Activated naive CD8-positive, alpha-beta T cell treated with anti-CD3 and anti-CD28 coated beads for 36 hours (primary cell): Measurements from ENCODE around the gene PBX1. TPM values are rescaled to one million over a fixed set of nuclear protein-coding genes. Genes with fewer than 3 reads are reported as not detected.

Experiments
- DNase-seq: peaks from one replicate; pipeline ENCODE4 v3.0.0; 2021
- H3K27ac Mint-ChIP-seq: one replicate; pipeline ENCODE4 v1.8.0; 2022; ENCODE audit warnings: mild to moderate bottlenecking, moderate library complexity, mixed read lengths
- H3K27me3 Mint-ChIP-seq: one replicate; pipeline ENCODE4 v1.8.0; 2022; ENCODE audit warnings: mild to moderate bottlenecking, mixed read lengths
- H3K36me3 Mint-ChIP-seq: one replicate; pipeline ENCODE4 v1.8.0; 2021; ENCODE audit warnings: mild to moderate bottlenecking, mixed read lengths
- H3K4me1 Mint-ChIP-seq: one replicate; pipeline ENCODE4 v1.8.0; 2021; ENCODE audit warnings: mixed read lengths
- H3K4me3 Mint-ChIP-seq: one replicate; pipeline ENCODE4 v1.8.0; 2022; ENCODE audit warnings: mild to moderate bottlenecking, moderate library complexity, mixed read lengths
- H3K9me3 Mint-ChIP-seq: one replicate; pipeline ENCODE4 v1.8.0; 2022; ENCODE audit warnings: mixed read lengths
- total RNA-seq, 2 experiments: library from RNA; stranded (reverse); gene quantifications; one replicate each; pipeline ENCODE4 v1.2.3, GENCODE V29; 2021

Gene PBX1
- total RNA-seq, 2 experiments from 2014 or later: 0.04 TPM; not detected in 1

DNA sequence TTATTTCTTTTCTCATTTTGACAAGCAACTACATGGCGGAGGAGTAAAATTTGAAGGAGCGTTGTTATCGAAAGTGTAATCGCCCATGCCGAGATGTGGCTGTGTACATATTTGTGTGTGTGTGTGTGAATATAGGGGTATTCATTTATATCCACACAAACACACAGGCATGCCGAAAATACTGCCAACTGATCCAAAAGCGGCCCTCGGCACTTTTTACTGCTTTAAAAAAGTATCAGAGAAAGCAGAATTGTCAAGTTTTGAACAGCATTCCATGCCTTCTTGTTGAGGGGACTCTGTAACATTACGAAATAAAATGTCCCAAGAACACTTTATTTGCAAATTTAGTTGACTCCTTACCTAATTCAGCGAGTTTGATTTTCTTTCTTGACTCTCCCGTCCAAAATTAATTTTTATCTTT lies 1.1 kb downstream of the PBX1 start:
- peaks cover 8% of the 10 kb centered on the region for H3K4me1 Mint-ChIP-seq
- peaks cover 51% of the 10 kb centered on the region for H3K27me3 Mint-ChIP-seq
- no peak for DNase-seq
- H3K36me3 Mint-ChIP-seq: no peaks in the 10 kb centered on the region
- peak overlapping the region; percentile 78 for H3K4me3 Mint-ChIP-seq
- H3K9me3 Mint-ChIP-seq: no peaks in the 10 kb centered on the region
- H3K27ac Mint-ChIP-seq: no peak overlapping the region

DNA sequence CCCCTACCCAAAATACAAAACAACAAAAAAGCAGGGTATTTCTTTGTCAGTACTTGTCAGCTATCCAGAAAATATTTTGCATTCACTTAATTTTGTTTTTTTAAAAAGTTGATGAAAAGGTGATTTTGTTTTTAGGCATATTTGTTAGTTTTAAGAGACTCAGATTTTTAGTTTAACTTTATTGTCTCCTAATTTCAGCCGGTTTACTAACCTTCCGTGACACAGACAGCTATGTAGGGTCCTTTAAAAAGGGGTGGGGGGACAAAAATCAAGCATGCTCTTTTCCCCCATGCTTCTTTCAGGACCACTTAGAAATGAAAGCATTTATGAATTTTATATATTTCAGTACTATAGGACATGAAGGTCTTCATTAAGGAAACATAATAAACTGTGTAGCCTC lies 1.6 kb downstream of the PBX1 start:
- Mint-ChIP-seq H3K27ac (no peak overlapping the region), H3K4me3 (no peak overlapping the region), H3K4me1 (peaks cover 8% of the 10 kb centered on the region), H3K27me3 (peaks cover 51% of the 10 kb centered on the region), H3K36me3 (no peaks in the 10 kb centered on the region), H3K9me3 (no peaks in the 10 kb centered on the region)
- DNase-seq: no peak

DNA sequence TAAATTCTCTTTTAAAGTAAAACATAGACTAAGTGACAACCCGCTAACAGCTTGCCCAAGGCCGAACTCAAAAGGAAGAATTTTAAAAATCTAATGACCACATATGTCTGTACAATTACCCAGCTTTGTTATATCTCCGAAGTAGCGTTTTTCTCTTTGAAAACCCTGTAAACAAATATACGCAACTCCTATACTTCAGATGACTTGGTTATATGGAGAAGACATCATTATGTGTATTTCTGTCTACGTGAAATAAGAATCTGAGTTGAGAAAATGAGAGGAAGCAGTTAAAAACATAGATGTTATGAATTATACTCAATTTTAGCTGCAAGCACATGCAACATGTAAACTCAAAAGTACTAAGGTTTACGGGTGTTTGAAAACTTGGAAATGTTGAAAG lies 2.0 kb downstream of the PBX1 start:
- no peaks in the 10 kb centered on the region for H3K36me3 Mint-ChIP-seq
- H3K27me3 Mint-ChIP-seq: peaks cover 50% of the 10 kb centered on the region
- H3K9me3 Mint-ChIP-seq: no peaks in the 10 kb centered on the region
- no peak overlapping the region for H3K4me3 Mint-ChIP-seq
- peaks cover 8% of the 10 kb centered on the region for H3K4me1 Mint-ChIP-seq
- no peak for DNase-seq
- no peak overlapping the region for H3K27ac Mint-ChIP-seq

DNA sequence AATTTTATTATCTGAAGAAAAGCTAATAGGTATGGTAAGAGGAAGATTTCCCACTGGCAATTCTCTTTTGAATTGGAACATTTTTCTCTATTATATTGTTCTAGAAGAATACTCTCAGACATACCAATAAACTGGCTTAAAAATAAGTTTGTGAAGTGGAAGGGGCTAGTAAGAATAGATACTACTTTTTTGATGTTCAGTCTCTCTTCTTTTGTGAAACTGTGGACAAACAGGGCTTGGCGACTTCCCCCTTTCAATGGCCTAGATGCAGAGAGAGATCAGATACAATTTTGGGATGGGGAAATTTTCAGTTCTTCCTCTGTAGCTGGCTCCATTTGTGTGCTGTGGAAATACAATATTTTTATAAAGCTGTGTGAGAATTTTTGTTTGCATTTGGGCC lies 2.5 kb downstream of the PBX1 start:
- Mint-ChIP-seq H3K9me3 (no peaks in the 10 kb centered on the region), H3K27ac (no peak overlapping the region), H3K4me3 (no peak overlapping the region), H3K36me3 (no peaks in the 10 kb centered on the region), H3K27me3 (peaks cover 47% of the 10 kb centered on the region), H3K4me1 (peaks cover 8% of the 10 kb centered on the region)
- DNase-seq: no peak

DNA sequence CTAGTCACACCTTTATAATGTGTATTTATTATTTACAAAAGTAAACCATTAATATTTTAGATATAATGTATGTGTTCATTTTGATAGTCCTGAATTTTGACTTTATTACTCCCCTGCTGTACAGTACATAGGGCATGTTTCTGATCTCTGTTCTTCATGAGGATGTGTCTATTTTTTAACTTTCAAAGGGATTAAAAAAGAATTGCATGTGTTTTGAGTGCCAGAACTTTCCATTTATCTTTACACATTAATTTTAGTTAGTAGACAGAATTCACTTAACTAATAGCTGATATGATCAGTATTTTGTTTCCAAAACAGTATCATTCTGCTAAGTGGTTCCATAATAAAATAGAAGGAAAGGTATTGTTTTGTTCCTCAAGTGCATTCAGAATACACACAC lies 3.1 kb downstream of the PBX1 start:
- no peak overlapping the region for H3K27ac Mint-ChIP-seq
- no peaks in the 10 kb centered on the region for H3K36me3 Mint-ChIP-seq
- H3K4me3 Mint-ChIP-seq: no peak overlapping the region
- H3K9me3 Mint-ChIP-seq: no peaks in the 10 kb centered on the region
- H3K4me1 Mint-ChIP-seq: peaks cover 8% of the 10 kb centered on the region
- DNase-seq: no peak
- H3K27me3 Mint-ChIP-seq: peaks cover 45% of the 10 kb centered on the region

DNA sequence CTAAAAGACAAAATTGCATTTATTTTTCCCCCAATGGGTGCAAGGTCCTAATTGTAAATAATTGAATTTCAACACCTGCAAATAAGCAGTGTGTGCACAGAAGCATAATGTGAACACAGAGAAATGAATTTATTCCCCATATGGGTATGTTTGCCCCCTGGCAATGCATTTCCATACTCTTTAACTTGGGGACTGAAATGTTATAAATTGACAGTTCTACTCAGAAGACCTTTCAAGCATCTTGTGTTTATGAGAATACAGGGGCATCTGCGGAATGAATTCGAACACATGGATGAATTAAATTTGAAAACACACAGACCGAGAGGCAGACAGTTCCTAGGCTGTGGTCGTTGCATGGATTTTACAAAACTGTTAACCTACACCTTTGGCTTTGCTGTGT lies 3.5 kb downstream of the PBX1 start:
- Mint-ChIP-seq H3K36me3 (no peaks in the 10 kb centered on the region), H3K4me1 (peaks cover 7% of the 10 kb centered on the region), H3K27me3 (peaks cover 44% of the 10 kb centered on the region), H3K9me3 (no peaks in the 10 kb centered on the region), H3K4me3 (no peak overlapping the region), H3K27ac (no peak overlapping the region)
- no peak for DNase-seq

DNA sequence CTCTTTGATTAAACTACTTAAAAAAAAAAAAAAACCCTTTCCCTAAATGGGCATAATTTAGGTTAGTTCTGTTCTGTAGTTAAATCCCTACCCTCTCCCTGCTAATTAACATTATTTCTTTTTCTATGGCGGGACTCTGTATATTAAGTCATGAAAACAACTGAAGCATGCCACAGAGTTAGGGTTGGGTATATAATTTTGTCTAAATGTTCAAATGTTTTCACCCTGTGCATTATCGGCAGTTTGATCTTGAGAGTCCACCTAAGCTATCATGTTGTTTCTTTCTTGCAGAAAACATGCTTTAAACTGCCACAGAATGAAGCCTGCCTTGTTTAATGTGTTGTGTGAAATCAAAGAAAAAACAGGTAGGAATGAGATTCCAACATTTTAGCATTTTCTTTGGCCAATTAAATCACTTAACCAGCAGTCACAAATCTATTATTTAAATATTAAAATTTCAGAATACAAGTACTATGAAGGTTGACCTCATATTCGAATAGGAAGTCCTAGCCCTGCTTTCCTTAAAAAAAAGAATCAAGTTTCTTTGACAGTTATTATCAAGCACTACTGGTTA lies 4.0 kb downstream of the PBX1 start:
- no peak overlapping the region for H3K4me3 Mint-ChIP-seq
- H3K36me3 Mint-ChIP-seq: no peaks in the 10 kb centered on the region
- no peak for DNase-seq
- peaks cover 41% of the 10 kb centered on the region for H3K27me3 Mint-ChIP-seq
- no peaks in the 10 kb centered on the region for H3K9me3 Mint-ChIP-seq
- H3K27ac Mint-ChIP-seq: no peak overlapping the region
- H3K4me1 Mint-ChIP-seq: peaks cover 4% of the 10 kb centered on the region

DNA sequence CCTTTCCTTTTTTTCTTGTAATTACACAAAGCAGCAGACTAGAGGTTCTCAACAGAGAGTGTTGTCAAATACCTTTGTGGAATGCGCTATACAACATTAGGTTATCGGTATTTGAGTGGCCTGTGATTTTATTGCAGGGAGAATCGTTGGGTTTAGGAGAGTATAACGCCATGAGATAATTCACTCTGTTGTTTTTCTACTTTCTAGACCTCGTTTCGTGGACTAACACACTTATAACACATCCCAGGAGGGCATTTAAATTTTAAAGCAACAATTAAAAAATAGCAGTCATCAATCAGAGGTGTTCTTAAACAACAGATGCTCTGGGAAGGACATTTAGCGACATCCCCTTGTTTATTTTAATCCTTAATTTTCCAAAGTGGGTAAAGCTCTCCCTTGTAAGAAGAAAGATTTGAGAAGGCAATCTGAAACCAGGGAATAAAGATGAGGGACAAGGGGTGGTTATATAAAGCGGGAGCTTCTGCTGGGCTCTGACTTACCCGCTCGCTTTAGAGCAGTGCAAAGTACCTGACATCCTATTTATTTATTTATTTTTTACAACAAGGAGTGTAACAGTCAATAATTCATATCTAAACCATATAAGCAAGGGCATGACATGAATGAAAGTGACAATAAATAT lies 4.9 kb downstream of the PBX1 start:
- Mint-ChIP-seq H3K4me1 (peaks cover 2% of the 10 kb centered on the region), H3K27ac (no peak overlapping the region), H3K36me3 (no peaks in the 10 kb centered on the region), H3K9me3 (no peaks in the 10 kb centered on the region), H3K4me3 (no peak overlapping the region), H3K27me3 (peaks cover 36% of the 10 kb centered on the region)
- DNase-seq: no peak

DNA sequence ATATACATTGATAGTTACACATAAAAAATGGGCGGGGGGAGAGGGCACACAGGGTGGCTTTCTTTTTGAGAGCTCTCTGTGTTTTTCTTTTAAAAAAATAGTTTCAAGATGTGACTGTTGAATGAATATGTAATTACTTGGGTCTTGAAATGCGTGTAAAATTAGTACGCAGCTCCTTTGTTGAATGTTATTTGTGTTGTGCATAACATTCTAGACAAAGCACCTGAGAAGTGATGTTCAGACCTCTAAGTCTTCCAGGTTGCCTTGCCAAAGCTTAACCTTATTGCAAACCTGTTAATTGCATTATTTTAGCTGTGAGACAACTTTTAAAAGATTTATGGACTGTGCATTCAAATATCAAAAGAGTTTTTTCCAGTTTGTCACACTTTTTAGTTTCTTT lies 5.4 kb downstream of the PBX1 start:
- no peak for DNase-seq
- H3K27me3 Mint-ChIP-seq: peaks cover 36% of the 10 kb centered on the region
- no peak overlapping the region for H3K4me3 Mint-ChIP-seq
- H3K9me3 Mint-ChIP-seq: no peaks in the 10 kb centered on the region
- no peaks in the 10 kb centered on the region for H3K36me3 Mint-ChIP-seq
- H3K4me1 Mint-ChIP-seq: peaks cover 2% of the 10 kb centered on the region
- H3K27ac Mint-ChIP-seq: no peak overlapping the region

DNA sequence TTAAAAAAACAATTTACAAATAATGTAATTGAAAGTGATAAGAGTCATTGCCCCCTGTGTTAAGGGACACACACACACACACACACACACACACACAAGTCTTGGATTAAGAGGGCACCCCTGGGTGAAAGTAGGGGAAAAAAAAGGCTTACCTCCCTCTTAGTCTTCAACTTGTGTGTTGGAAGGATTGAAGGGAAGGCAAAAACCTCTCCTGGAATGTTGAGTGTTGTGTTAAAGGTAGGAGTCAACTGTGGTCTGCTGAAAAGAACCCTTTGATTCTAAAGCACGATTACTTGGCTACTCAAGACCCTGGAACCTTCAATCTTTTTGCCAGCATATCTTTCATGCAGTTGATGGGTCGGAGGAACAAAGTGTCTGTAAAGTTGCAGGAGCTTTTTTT lies 6.4 kb downstream of the PBX1 start:
- Mint-ChIP-seq H3K9me3 (no peaks in the 10 kb centered on the region), H3K4me3 (no peak overlapping the region), H3K27ac (no peak overlapping the region), H3K27me3 (peaks cover 29% of the 10 kb centered on the region), H3K36me3 (no peaks in the 10 kb centered on the region), H3K4me1 (no peaks in the 10 kb centered on the region)
- no peak for DNase-seq

DNA sequence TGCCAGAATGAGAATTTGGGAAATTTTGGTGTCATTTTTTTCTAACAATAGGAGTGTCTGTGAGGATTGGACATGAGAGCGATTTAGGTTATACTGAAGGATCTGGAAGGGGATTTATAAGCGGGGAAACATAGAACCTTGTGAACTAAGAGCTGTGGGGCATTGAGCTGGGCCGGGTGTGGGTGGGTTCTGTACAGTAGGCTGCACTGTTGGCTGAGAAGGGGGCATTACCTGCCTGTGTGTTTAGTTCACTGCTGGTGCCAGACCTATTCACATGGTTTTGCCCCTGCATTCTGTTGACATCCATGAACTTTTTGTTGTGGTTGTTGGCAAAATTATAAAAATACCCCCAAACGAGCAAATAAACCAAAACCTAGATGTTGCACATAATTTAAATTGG lies 8.8 kb downstream of the PBX1 start:
- no peaks in the 10 kb centered on the region for H3K9me3 Mint-ChIP-seq
- H3K27me3 Mint-ChIP-seq: peaks cover 7% of the 10 kb centered on the region
- H3K27ac Mint-ChIP-seq: no peak overlapping the region
- H3K4me1 Mint-ChIP-seq: no peaks in the 10 kb centered on the region
- no peak overlapping the region for H3K4me3 Mint-ChIP-seq
- DNase-seq: no peak
- H3K36me3 Mint-ChIP-seq: no peaks in the 10 kb centered on the region

DNA sequence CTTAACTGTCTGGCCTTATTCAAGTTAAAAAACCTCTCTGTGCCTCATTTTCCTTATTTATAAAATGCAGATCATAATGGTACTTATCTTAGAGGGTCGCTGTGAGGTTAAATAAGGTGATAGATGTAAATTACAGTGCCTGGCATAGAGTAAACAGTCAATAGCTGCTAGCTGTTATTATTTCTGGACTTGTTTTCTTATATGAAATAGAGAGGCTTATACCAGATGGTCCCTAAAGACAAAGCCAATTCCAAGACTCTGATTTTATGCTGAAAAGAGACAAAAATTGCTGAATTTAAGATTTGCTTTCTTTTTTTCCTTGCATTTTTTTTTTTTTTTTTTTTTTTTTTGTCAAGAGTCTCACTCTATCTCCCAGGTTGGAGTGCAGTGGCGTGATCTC lies 10.3 kb downstream of the PBX1 start:
- Mint-ChIP-seq H3K27ac (no peak overlapping the region), H3K9me3 (no peaks in the 10 kb centered on the region), H3K4me1 (no peaks in the 10 kb centered on the region), H3K4me3 (no peak overlapping the region), H3K27me3 (no peaks in the 10 kb centered on the region), H3K36me3 (no peaks in the 10 kb centered on the region)
- no peak for DNase-seq

DNA sequence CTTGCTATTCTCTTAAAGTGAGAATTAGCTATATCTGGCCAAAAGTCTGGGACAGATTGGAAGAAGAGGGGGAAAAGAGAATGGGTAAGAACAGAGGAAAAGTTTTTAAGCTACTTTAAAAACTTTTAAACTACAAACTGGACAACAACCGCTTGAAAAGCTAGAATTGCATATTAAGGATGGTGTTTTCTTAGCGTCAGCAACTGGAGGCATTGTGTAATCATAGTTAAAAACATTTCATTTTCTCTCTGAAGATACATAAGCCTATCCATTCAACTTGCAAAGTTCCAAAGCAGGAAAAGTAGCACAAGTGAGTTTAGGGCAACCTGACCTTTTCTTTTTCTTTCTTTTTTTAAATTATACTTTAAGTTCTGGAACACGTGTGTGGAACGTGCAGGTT lies 10.9 kb downstream of the PBX1 start:
- no peaks in the 10 kb centered on the region for H3K4me1 Mint-ChIP-seq
- no peak overlapping the region for H3K27ac Mint-ChIP-seq
- H3K36me3 Mint-ChIP-seq: no peaks in the 10 kb centered on the region
- no peaks in the 10 kb centered on the region for H3K27me3 Mint-ChIP-seq
- no peak overlapping the region for H3K4me3 Mint-ChIP-seq
- H3K9me3 Mint-ChIP-seq: no peaks in the 10 kb centered on the region
- DNase-seq: no peak

DNA sequence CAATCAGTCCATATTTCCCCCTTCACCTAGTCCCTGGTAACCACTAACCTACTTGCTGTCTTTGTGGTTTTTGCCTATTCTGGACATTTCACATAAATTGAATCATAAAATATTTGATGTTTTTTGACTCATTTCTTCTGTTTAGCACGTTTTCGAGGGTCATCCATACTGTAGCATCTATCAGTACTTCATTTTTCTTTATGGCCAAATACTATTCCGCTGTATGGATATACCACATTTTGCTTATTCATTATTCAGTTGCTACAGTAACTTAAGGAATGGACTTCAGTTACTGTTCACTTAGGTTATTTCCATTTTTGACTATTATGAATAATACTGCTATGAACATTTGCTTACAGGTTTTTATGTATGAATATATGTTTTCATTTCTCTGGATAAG lies 12.3 kb downstream of the PBX1 start:
- peaks cover 1% of the 10 kb centered on the region for H3K9me3 Mint-ChIP-seq
- no peaks in the 10 kb centered on the region for H3K27me3 Mint-ChIP-seq
- DNase-seq: no peak
- H3K4me1 Mint-ChIP-seq: no peaks in the 10 kb centered on the region
- no peaks in the 10 kb centered on the region for H3K36me3 Mint-ChIP-seq
- no peak overlapping the region for H3K4me3 Mint-ChIP-seq
- no peak overlapping the region for H3K27ac Mint-ChIP-seq

DNA sequence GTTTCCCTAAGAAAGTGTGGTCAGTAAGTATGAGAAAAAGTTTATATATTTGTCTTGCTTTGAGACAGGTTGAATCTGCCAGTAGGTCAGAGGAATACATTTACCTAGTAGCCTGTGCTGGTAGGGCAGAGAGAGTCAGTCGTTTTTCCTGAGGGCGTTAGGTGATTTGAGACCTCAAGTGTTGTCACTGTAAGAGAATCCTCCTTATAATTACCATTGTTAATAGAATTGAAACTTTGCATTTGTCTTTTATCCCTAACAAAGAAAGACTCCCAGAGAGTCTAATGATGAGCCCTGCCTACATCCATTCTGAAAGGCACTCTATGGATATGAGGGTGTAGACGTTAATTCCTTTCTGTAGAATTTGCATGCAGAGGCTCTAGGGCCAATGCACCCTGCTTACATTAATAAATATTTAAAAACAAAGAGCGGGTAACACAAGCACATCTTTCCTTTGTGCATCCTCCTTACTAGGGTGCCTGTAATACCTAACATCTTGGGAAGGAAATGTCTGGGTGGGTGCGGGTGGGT lies 16.4 kb downstream of the PBX1 start:
- H3K4me1 Mint-ChIP-seq: no peaks in the 10 kb centered on the region
- no peaks in the 10 kb centered on the region for H3K27me3 Mint-ChIP-seq

More for the DNA sequence above, 16.4 kb downstream of the PBX1 start:
- no peak overlapping the region for H3K4me3 Mint-ChIP-seq
- H3K36me3 Mint-ChIP-seq: no peaks in the 10 kb centered on the region
- H3K9me3 Mint-ChIP-seq: peaks cover 1% of the 10 kb centered on the region
- no peak for DNase-seq
- H3K27ac Mint-ChIP-seq: no peak overlapping the region
